ENCODE results near the gene MGAT4C.

- TF ChIP-seq, protein P1, sequence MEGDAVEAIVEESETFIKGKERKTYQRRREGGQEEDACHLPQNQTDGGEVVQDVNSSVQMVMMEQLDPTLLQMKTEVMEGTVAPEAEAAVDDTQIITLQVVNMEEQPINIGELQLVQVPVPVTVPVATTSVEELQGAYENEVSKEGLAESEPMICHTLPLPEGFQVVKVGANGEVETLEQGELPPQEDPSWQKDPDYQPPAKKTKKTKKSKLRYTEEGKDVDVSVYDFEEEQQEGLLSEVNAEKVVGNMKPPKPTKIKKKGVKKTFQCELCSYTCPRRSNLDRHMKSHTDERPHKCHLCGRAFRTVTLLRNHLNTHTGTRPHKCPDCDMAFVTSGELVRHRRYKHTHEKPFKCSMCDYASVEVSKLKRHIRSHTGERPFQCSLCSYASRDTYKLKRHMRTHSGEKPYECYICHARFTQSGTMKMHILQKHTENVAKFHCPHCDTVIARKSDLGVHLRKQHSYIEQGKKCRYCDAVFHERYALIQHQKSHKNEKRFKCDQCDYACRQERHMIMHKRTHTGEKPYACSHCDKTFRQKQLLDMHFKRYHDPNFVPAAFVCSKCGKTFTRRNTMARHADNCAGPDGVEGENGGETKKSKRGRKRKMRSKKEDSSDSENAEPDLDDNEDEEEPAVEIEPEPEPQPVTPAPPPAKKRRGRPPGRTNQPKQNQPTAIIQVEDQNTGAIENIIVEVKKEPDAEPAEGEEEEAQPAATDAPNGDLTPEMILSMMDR (conservative IDR thresholded peaks at IDR 0.05; ENCODE audit: low read depth, low read length): no peak
- TF ChIP-seq EZH2 (IDR thresholded peaks at IDR 0.05; ENCODE audit: borderline replicate concordance, low read depth, low read length, poor library complexity, severe bottlenecking): no peak
Observed at GRCh38 chr12:86052921-86053320, 203.3 kb downstream of the MGAT4C start.
